H1 (cell line): ENCODE measurements around the gene C12orf76. TPM values are rescaled to one million over a fixed set of nuclear protein-coding genes. Genes with fewer than 3 reads are reported as not detected.

Source experiments
- CTCF ChIA-PET: fragments of 300-600 bp; sonication (Branson Sonifier 250); formaldehyde crosslinking; loops from one replicate; lab custom pipeline; 2021; ENCODE audit not compliant: partially characterized antibody; lab: Charles Lee
- POLR2A ChIA-PET: fragments of 300-600 bp; sonication (Branson Sonifier 250); formaldehyde crosslinking; loops from one replicate; lab custom pipeline; 2021; ENCODE audit warnings: inconsistent platforms; ENCODE audit not compliant: partially characterized antibody; lab: Charles Lee
- DNase-seq, 2 experiments: peaks; one replicate each; pipeline versions ENCODE4 v3.0.0 to v3.0.0-alpha.2; 2010 to 2022; ENCODE audit warnings: low spot score in 2 of 2, low read depth in 1 of 2, mixed read lengths in 1 of 2
- FAIRE-seq: peaks from 2 replicates; lab custom pipeline; 2011; peaks lifted over from hg19 to GRCh38; lab: Jason Lieb, UNC
- H2AFZ ChIP-seq: 2 replicates; pipeline ENCODE4 v1.8.1; 2012; ENCODE audit warnings: low read length, inconsistent platforms
- H2AK5ac ChIP-seq: 2 replicates; pipeline ENCODE4 v1.6.1; 2013; ENCODE audit warnings: low read depth, low read length
- H2BK120ac ChIP-seq: replicated peaks from 2 replicates; pipeline ENCODE3; 2013; ENCODE audit warnings: low read depth, low read length, inconsistent platforms
- H2BK12ac ChIP-seq: 2 replicates; pipeline ENCODE4 v1.6.1; 2013; ENCODE audit warnings: low read depth, low read length
- H2BK15ac ChIP-seq: 2 replicates; pipeline ENCODE4 v1.6.1; 2013; ENCODE audit warnings: low read length
- H2BK20ac ChIP-seq: 2 replicates; pipeline ENCODE4 v1.6.1; 2013; ENCODE audit warnings: low read length
- H2BK5ac ChIP-seq: 2 replicates; pipeline ENCODE4 v1.6.1; 2013; ENCODE audit warnings: low read depth, low read length
- H3K14ac ChIP-seq: 2 replicates; pipeline ENCODE4 v1.6.1; 2013; ENCODE audit warnings: inconsistent platforms; ENCODE audit not compliant: insufficient read length
- H3K18ac ChIP-seq: 2 replicates; pipeline ENCODE4 v1.6.1; 2013; ENCODE audit warnings: low read length; ENCODE audit errors: extremely low read depth
- H3K23ac ChIP-seq: 2 replicates; pipeline ENCODE4 v1.6.1; 2013; ENCODE audit warnings: inconsistent platforms; ENCODE audit not compliant: insufficient read length
- H3K23me2 ChIP-seq: 2 replicates; pipeline ENCODE4 v1.6.1; 2013; ENCODE audit warnings: low read depth, low read length
- H3K27ac ChIP-seq: 2 replicates; pipeline ENCODE4 v1.6.1; 2011; ENCODE audit warnings: low read depth, low read length, inconsistent platforms
- H3K27me3 ChIP-seq, 4 experiments: replicated peaks in 1 of 4; 1 replicate in 1 of 4; 2 replicates in 3 of 4; pipeline versions ENCODE4 v1.6.1 to v1.8.1; 2011 to 2013; ENCODE audit warnings: low read length in 3 of 4, mild to moderate bottlenecking in 3 of 4, inconsistent platforms in 2 of 4, mixed read lengths in 2 of 4, moderate library complexity in 1 of 4; ENCODE audit not compliant: control insufficient read depth in 3 of 4, insufficient read depth in 3 of 4; ENCODE audit errors: extremely low read depth in 1 of 4
- H3K36me3 ChIP-seq, 4 experiments: 2 replicates each; pipeline versions ENCODE4 v1.6.1 to v1.8.1; 2011 to 2013; ENCODE audit warnings: mild to moderate bottlenecking in 4 of 4, low read length in 3 of 4, moderate library complexity in 2 of 4, control low read depth in 1 of 4, inconsistent platforms in 1 of 4; ENCODE audit not compliant: insufficient read depth in 4 of 4, control insufficient read depth in 2 of 4
- H3K4ac ChIP-seq: replicated peaks from 2 replicates; pipeline ENCODE3; 2013; ENCODE audit warnings: low read length, low read depth, mixed read lengths, inconsistent platforms; ENCODE audit not compliant: insufficient read length
- H3K4me1 ChIP-seq, 4 experiments: replicated peaks in 1 of 4; 1 replicate in 1 of 4; 2 replicates in 3 of 4; pipeline versions ENCODE4 v1.6.1 to v1.8.1; 2011 to 2013; ENCODE audit warnings: low read length in 3 of 4, inconsistent platforms in 2 of 4, mixed read lengths in 1 of 4; ENCODE audit not compliant: insufficient read depth in 4 of 4, control insufficient read depth in 3 of 4
- H3K4me2 ChIP-seq, 2 experiments: 2 replicates each; pipeline versions ENCODE4 v1.6.1 to v1.8.1; 2011 to 2013; ENCODE audit warnings: low read depth in 2 of 2, low read length in 2 of 2, control low read depth in 1 of 2, inconsistent platforms in 1 of 2, mild to moderate bottlenecking in 1 of 2; ENCODE audit not compliant: insufficient read depth in 1 of 2
- H3K4me3 ChIP-seq, 4 experiments: fragments of 200-600, 300-600 bp in 1 of 4; sonication (generic), shearing (Covaris generic), sonication (Bioruptor Twin) in 1 of 4; 2 replicates each; pipeline versions ENCODE4 v1.5.1 to v1.8.1; 2011 to 2016; ENCODE audit warnings: low read length in 4 of 4, low read depth in 3 of 4, control low read depth in 2 of 4, inconsistent platforms in 2 of 4, mild to moderate bottlenecking in 2 of 4, mixed read lengths in 1 of 4, moderate library complexity in 1 of 4; ENCODE audit not compliant: insufficient read depth in 2 of 4; ENCODE audit errors: extremely low read depth in 1 of 4
- H3K56ac ChIP-seq: replicated peaks from 2 replicates; pipeline ENCODE3; 2013; ENCODE audit warnings: low read depth, mild to moderate bottlenecking, mixed read lengths, low read length, inconsistent platforms; ENCODE audit not compliant: insufficient read length
- H3K79me1 ChIP-seq: 2 replicates; pipeline ENCODE4 v1.6.1; 2013; ENCODE audit warnings: low read depth, low read length, control low read depth
- H3K79me2 ChIP-seq, 2 experiments: 2 replicates each; pipeline versions ENCODE4 v1.6.1 to v1.8.1; 2012 to 2013; ENCODE audit warnings: low read length in 2 of 2, mild to moderate bottlenecking in 2 of 2, inconsistent platforms in 1 of 2; ENCODE audit not compliant: insufficient read depth in 2 of 2, control insufficient read depth in 1 of 2
- H3K9ac ChIP-seq, 4 experiments: replicated peaks in 1 of 4; 1 replicate in 1 of 4; 2 replicates in 3 of 4; pipeline versions ENCODE4 v1.6.1 to v1.8.1; 2011 to 2013; ENCODE audit warnings: low read depth in 3 of 4, low read length in 3 of 4, control low read depth in 2 of 4, mild to moderate bottlenecking in 2 of 4, moderate library complexity in 2 of 4, inconsistent platforms in 1 of 4; ENCODE audit errors: extremely low read depth in 1 of 4
- H3K9me3 ChIP-seq, 2 experiments: 2 replicates each; pipeline versions ENCODE4 v1.6.1 to v1.8.1; 2012 to 2013; ENCODE audit warnings: mild to moderate bottlenecking in 2 of 2, moderate library complexity in 2 of 2, control low read depth in 1 of 2, inconsistent platforms in 1 of 2, low read depth in 1 of 2, low read length in 1 of 2, mixed read lengths in 1 of 2; ENCODE audit not compliant: insufficient read depth in 2 of 2
- H4K20me1 ChIP-seq, 2 experiments: replicated peaks in 1 of 2; 2 replicates each; pipeline versions ENCODE3 to v1.8.1; 2011 to 2013; ENCODE audit warnings: inconsistent platforms in 2 of 2, low read length in 2 of 2, mild to moderate bottlenecking in 1 of 2; ENCODE audit not compliant: insufficient read depth in 2 of 2, control insufficient read depth in 1 of 2
- H4K5ac ChIP-seq: 2 replicates; pipeline ENCODE4 v1.6.1; 2013; ENCODE audit warnings: low read length, low read depth, mixed read lengths, inconsistent platforms; ENCODE audit not compliant: insufficient read length
- H4K8ac ChIP-seq: 2 replicates; pipeline ENCODE4 v1.8.0; 2013; ENCODE audit warnings: mild to moderate bottlenecking, moderate library complexity, low read length, inconsistent platforms; ENCODE audit not compliant: insufficient read depth; ENCODE audit errors: extremely low read depth
- H4K91ac ChIP-seq: replicated peaks from 2 replicates; pipeline ENCODE3; 2013; ENCODE audit warnings: low read length, mixed read lengths, inconsistent platforms; ENCODE audit not compliant: insufficient read length
- EP300 ChIP-seq, 2 experiments: IDR thresholded peaks; 1 replicate in 1 of 2; 2 replicates in 1 of 2; pipeline ENCODE4 v1.6.1; 2011 to 2012; ENCODE audit warnings: low read depth in 2 of 2, low read length in 2 of 2, mild to moderate bottlenecking in 2 of 2, borderline replicate concordance in 1 of 2, inconsistent platforms in 1 of 2, moderate library complexity in 1 of 2
- RBBP5 ChIP-seq: IDR thresholded peaks from 2 replicates; pipeline ENCODE4 v1.7.1; 2012; ENCODE audit warnings: low read depth, mild to moderate bottlenecking, inconsistent platforms, low read length, moderate library complexity, borderline replicate concordance
- RFX5 ChIP-seq: IDR thresholded peaks from 2 replicates; pipeline ENCODE4 v1.6.1; 2011; ENCODE audit warnings: low read depth, low read length, improper control_type of control experiment, borderline replicate concordance
- TAF1 ChIP-seq: IDR thresholded peaks from 2 replicates; pipeline ENCODE4 v1.6.1; 2011; ENCODE audit warnings: mild to moderate bottlenecking, low read depth, low read length
- polyA plus RNA-seq, 7 experiments: library from polyadenylated mRNA; depleted of rRNA in 3 of 7; stranded (reverse) in 5 of 7; unstranded in 2 of 7; fragments of >200 nt in 5 of 7; fragments of 200-250 nt in 2 of 7; gene quantifications; 1 replicate in 5 of 7; 2 replicates in 1 of 7; 4 replicates in 1 of 7; pipeline versions ENCODE4 v1.2.1 to v1.2.3, GENCODE V29; 2011 to 2013; ENCODE audit warnings: missing spikeins in 2 of 7, mixed read lengths in 2 of 7
- total RNA-seq: library from RNA; stranded (reverse); fragmentation: NEBNext Ultra II Directional; extraction: Animal tissue kit (Norgen Biotek cat#: 25700); gene quantifications from 2 replicates; pipeline ENCODE4 v1.2.1, GENCODE V29; 2021

C12orf76 gene
- total and polyA plus RNA-seq, 2 of the 8 experiments (the other 6 are each of a cell fraction or from before 2014, with no cell fraction given) = 14.4 to 18.6 TPM

- Histone ChIP-seq H3K4ac (no peak overlapping the region), H2AK5ac (no peak overlapping the region), H2BK5ac (no peak overlapping the region), H3K36me3 (no peaks in the 10 kb centered on the region), H3K27me3 (no peaks in the 10 kb centered on the region), H3K4me1 (no peaks in the 10 kb centered on the region), H4K5ac (no peak overlapping the region), H2BK15ac (no peak overlapping the region), H3K79me2 (no peaks in the 10 kb centered on the region), H3K23me2 (no peaks in the 10 kb centered on the region), H3K23ac (no peak overlapping the region), H3K4me3 (no peak overlapping the region), H3K9me3 (no peaks in the 10 kb centered on the region), H2BK20ac (no peak overlapping the region), H2BK120ac (no peak overlapping the region), H3K4me2 (no peak overlapping the region), H3K79me1 (no peaks in the 10 kb centered on the region)
- CTCF ChIA-PET = no interaction called here
- FAIRE-seq (no peak), DNase-seq (no peak)
- TF ChIP-seq TAF1 = no peak
- no peak for TF ChIP-seq EP300 (IDR thresholded peaks at IDR 0.05; ENCODE audit: borderline replicate concordance in 1 of 2, low read depth in 2 of 2, low read length in 2 of 2)
- TF ChIP-seq RBBP5 = no peak
- TF ChIP-seq RFX5 = no peak
- TF ChIP-seq, all 59 proteins: peak for 0
- Histone ChIP-seq H3K27ac (no peak overlapping the region), H3K56ac (no peak overlapping the region), H3K14ac (no peak overlapping the region), H3K18ac (no peak overlapping the region), H2AFZ (no peak overlapping the region), H4K91ac (no peak overlapping the region), H4K20me1 (no peaks in the 10 kb centered on the region), H4K8ac (no peak overlapping the region), H2BK12ac (no peak overlapping the region), H3K9ac (no peak overlapping the region)
- POLR2A ChIA-PET = no interaction called here
Measured at GRCh38 chr12:110007881-110008280, 40.4 kb downstream of the C12orf76 start.
